GM18868 (cell line): ENCODE results near the gene ALDH4A1.

Source experiments
- ATAC-seq: cut with Tn5 transposase; IDR thresholded peaks from one replicate; pipeline ENCODE4 v1.9.1; 2021; ENCODE audit warnings: mild to moderate bottlenecking, moderate library complexity; ENCODE audit not compliant: unreplicated experiment

Gene ALDH4A1, protein sequence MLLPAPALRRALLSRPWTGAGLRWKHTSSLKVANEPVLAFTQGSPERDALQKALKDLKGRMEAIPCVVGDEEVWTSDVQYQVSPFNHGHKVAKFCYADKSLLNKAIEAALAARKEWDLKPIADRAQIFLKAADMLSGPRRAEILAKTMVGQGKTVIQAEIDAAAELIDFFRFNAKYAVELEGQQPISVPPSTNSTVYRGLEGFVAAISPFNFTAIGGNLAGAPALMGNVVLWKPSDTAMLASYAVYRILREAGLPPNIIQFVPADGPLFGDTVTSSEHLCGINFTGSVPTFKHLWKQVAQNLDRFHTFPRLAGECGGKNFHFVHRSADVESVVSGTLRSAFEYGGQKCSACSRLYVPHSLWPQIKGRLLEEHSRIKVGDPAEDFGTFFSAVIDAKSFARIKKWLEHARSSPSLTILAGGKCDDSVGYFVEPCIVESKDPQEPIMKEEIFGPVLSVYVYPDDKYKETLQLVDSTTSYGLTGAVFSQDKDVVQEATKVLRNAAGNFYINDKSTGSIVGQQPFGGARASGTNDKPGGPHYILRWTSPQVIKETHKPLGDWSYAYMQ

DNA sequence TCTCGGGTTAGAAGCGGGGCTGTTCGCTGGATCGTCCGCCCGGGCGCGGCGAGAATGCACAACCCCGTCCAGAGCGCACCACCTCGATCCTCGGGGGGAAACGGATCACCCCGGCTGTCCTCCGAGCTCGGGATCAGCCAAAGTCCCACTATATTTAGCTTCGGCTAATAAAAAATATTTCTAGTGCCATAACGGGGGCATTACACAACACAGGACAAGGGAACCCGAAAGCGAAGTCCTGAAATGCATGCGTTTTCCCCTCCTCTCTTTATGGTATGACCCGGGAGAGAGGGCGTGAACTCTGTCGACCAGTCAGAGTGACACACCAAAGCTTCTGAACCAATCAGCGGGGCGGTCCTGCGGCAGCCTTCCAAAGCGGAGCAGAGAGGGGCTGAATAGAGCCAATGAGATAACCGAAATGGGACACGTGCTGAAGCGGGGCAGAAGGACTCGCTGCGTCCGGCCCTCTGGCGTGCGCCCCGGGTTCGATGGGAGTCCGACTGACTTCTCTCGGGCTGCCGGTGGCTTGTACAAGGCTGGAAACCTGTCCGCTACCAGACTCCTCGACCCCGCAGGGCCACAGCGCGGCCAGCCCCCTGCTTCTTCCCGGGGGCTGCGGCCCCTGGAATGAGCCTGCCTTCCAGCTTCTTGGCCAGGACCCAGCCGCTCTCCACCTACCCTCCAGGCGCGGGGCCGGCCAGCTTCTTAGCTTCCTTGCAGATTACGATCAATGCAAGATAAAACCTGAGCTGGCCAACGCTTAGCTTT, at the start of gene ALDH4A1:
ALDH4A1 (minus strand) TSS at position 33 of the 768 bp plus-strand sequence; CDS start at position 1, 32 bp downstream.
- ATAC-seq, result peak; percentile 94

DNA sequence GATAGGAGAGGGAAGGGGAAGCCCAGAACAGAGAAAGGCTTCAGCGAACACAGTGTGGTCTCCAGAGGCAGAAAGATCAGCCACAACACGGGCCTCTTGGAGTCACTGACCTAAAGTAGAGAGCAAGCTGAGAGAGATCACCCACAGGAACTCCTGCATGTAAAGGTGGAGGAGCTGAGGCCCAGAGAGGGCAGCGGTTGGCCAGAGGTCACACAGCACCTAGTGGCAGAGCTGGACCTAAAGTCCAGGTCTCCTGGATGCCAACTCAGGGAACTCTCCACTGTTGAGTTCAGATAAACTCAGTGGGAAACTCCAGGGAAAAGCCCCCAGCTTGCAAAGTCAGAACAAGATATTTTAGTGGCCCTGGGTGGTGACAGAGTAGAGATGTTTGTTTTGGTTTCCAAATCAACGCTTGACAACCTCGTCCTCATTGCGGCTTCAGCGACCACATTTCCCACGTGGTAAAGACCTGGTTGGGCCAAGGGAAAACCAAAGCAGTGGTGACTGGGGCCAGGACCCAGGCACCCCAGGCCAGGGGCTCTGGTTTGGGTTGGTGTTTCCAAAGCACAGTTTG, 49.5 kb upstream of the ALDH4A1 start:
- peak; percentile 49 for ATAC-seq

DNA sequence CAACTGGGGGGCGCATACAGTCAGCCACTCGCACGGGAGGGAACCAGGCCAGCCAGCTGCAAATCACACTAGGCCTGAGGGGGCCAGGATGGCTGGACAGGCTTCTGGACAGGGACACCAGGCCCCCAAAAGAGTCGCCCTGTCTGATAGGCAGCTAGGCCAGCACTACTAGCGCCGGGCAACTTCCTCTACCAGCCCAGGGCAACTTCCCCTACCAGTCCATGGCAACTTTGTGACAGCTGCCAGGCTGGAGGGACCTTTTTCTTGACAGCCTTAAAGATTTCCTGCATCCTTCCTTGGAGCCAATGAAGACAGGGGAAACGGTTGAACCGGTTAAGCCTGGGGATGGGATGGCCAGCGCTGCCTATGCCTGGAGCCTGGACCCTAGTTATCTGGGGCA, 49.1 kb upstream of the ALDH4A1 start:
- ATAC-seq, result no peak

DNA sequence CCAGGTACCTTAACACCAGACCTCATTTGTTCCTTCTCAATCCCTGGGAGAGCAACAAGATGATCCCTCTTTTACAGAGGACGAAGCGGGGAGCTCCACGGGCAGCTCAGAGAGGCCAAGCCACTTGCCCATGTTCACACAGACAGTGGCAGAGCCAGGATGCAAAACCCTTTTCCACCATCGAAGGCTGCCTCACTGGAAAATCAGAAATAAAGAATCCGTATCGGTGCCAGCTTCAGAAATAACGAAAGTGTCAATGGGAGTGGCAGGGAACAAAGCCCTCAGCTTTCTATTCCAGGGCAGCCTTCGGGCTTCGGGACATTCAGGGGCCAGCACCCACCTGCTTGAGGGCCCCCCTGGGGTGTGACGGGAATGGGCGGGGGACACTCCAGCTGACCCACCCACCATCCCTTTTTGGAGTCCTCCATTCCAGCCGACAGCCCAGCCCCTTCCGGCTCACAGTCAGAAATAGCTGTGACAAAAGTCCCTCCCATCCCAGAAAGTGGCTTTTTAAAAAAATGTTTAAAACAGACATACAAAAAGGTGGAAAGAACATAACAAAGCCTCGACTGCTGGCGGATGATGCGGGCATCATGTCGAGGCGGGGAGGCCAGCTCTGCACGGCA, 48.2 kb upstream of the ALDH4A1 start:
- no peak for ATAC-seq

DNA sequence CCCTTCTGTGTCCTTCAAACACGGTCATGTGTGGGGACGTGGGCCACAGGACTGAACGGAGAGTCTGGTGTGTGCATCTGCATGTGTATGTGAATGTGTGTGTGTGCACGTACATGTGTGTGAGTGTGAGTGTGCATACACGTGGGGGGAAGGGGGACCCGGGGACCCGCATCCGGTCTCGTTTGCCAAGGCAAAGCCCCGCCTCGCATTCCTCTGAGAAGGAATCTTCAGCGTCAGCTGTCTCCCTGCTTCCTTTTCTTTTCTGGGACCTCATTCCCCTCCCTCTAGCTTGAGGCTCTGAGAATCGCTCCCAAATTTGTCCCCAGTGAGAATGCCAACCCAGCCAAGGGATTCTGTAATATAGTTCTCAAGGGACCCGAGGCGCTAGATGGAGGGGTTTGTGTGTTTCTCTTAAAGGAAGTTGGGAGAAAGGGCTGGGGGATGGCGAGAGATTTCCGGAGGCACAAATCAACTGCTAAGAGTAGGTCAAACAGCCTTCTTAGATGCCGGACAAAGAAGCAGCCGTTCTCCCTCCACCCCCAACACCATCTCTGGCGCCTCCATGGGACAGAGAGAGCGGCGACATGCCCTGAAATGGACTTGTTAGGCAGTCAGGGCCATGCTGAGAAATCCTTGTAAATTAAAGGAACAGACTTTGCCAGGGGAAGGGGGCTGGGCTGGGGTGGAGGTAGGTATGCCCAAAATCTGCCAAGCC, 47.5 kb upstream of the ALDH4A1 start:
- ATAC-seq, result no peak

DNA sequence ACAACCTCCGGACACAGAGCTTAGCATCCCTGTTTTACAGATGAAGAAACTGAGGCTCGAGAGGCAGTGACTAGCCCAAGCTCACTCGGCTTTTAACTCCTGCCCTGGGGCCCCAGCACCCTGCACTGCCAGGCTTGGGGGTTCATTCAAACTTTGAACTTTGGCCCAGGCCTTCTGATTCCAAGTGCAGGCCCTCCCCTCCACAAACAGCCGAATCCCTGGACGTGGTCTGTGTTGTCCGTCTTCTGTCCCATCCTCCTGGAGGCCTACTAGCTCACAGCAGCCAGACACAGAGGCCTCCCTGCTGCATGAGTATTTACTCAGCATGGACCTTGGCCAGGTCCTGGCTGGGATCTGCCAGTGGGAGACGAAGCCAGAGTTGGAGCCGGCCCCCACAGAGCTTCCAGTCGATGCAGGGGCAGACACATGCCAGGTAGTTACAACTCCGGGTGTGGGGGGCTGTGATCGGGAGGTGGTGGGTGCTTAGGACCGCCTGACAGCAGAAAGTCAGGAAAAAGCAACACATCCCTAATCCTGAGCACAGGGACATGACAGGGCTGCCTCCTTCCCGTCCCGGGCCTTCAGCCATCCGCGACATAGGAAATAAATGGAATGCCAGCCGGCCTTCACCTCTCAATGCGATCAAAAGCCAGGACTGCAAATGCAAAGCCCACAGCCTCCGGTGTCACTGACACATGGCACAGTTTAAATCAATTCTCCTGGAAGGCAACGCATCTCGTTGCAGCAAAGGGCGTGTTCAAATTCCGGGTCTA, 46.7 kb upstream of the ALDH4A1 start:
- no peak for ATAC-seq

DNA sequence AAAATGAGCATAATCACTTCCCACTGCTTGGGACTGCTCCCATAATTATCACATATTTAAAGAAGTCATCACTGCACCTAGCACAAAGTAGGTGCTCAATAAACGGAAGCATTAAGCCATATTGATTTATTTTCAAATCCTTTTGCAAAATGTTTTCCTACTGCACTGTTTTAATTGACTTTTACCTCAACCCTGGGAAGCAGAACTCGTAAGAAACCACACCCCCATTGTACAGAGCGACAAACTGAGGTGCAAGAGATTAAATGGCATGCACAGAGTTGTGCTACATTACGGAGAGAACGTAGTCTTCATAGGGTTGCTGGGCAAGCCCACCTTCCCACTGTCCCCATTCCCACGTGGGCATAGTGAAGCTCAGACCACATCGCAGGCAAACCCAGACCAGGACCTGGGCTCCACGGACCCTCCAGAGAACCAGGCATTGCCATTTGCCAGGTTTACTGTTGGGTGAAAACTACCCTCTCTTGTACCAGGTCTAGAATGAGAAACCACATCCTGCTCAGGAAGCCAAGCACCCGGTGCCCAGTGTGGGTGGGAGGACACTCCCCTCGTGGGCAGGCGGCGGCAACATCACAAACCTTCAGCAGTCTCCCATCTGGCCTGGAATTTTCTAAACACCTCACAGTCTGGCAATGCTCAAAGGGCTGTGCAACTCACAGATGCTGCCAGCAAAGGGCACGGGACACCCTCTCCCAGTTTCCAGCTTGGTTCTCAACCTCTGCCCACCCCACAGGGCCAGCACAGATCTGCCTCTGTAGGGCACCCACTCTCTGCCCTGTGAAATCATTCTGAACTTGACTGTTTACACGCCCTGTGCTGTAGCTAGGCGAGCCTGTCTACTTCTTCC, 45.9 kb upstream of the ALDH4A1 start:
- ATAC-seq, result no peak

DNA sequence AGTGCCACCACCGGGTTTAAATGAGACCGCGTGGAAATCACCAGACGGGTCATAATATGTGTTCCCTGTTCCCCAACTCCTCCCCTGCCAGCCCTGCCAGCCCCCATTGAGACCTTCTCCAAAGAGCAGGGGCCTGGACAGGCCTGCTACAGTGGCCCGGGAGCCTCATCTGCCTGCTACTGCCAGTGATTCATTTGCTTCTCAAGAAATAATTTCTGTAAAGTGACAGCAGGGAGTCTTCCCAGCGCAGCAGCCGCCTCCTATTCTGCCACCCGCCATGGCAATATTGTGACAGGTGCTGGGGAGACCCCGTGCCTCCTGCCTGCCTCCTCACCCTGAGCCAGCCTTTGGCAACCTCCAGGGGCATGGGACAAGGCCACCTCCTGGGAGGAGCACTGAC, 45.2 kb upstream of the ALDH4A1 start:
- no peak for ATAC-seq

DNA sequence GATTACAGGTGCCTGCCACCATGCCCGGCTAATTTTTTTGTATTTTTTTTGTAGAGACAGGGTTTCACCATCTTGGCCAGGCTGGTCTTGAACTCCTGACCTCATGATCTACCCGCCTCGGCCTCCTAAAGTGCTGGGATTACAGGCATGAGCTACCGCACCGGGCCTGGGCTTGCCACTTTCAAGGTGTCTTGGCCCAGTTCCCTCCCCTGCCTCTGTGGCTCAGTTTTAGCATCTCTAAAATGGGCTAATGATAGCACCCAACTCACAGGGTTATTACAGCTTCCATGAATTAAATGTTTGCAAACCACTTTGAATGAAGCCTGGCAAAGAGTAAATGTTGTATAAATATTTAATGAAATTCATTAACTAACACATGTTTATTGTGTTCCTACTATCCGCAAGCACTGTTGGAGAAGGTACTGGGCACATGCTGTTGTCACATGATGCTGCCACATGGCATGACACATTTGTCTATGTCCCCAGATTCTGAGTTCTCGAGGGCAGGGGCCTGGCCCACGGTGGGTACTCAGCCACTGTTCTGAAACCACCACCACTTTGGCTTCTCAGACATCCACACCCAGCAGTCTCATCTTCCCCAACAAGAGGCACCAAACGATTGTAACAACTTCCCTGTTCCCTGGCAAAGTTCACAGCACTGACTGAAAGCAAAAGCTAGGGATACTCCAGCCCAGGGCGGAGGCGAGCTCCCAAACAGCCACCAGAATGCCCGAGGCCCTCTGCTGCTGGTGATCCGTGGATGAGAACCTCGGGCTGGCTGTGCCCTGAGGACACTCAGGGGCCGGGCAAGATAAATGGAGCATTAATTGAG, 44.4 kb upstream of the ALDH4A1 start:
- ATAC-seq, result no peak

DNA sequence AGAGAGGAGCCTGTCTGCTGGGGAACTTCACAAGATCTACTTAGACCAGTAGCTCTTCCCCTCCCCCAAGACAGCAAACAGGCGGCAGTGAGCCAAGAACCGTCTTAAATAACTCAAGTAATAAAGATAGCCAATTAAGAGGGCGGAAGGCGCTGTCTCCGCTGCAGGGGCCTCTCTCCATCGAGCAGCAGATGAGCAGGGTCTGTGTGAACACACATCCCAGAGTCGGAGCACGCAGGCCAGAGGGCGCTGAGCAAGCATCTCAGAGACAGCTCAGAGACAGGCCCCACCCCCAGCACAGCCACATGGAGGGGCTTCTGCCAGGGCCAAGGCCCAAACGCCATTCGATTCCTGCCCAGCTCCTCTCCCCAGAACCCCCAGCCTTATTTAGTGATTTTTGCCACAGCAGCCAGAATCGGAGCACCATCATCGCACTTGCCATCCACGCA, 43.1 kb upstream of the ALDH4A1 start:
- ATAC-seq, result no peak

DNA sequence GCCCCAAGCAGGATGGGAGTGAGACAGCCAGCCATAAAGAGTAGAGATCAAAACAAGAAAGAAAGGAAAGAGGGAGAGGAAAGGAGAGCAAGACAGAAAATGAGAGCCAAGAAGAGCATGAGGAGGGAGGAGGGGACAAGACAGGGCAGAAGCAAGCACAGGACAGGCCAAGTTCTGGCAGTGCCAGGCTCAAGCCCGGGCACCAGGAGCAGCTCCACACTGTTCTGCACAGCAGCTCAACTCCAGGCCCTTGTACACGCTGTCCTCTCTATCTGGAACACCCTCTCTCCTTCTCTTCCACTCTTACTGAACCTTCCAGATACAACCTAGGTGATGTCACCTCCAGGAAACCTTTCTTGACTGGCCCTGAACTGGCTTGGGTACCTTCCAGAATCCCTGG, 42.5 kb upstream of the ALDH4A1 start:
- ATAC-seq, result no peak

DNA sequence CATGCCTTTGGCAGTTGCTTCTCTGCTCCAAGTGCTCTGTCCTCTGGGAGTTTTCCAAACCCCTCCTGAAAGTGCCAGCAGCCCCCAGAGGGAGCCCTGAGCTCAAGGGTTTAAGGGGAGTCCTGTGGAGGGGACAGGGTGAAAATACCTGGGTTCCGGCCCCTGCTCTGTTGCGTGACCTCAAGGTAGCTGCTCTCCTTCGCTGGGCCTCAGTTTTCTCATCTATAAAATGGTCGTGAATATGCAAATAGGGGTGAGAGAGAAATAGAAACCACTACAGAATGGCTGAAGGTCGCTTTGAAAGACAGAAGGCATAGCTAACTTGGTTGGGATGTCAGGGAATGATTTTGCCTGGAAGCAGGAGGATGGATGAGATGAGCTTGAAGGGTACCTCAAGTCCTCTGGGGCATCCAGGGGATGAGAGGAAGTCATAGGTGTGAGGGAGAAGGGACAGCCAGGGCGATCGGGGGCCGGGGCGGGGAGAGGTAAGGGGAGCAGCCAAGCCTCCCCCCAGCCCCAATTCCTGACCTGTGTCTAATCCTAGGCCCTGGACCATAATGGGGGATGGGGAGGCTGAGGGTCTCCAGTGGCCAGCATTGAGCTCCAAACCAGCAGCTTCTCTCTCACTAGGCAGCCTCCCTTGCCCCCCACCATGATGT, 41.7 kb upstream of the ALDH4A1 start:
- ATAC-seq, result no peak

DNA sequence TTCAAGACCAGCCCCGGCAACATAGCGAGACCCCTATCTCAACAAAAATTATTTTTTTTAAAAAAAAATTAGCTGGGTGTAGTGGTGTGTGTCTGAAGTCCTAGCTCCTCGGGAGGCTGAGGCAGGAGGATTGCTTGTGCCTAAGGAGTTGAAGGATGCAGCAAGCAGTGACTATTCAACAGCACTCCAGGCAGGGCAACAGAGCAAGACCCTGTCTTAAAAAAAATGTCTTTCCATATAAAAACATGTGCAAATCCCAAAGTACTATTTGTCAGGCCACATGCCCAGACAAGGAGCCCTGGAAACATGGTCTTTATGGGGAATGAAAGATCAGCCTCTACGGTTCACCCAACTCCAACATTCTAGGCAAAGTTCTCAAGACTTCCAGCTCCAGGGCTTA, 40.8 kb upstream of the ALDH4A1 start:
- no peak for ATAC-seq

DNA sequence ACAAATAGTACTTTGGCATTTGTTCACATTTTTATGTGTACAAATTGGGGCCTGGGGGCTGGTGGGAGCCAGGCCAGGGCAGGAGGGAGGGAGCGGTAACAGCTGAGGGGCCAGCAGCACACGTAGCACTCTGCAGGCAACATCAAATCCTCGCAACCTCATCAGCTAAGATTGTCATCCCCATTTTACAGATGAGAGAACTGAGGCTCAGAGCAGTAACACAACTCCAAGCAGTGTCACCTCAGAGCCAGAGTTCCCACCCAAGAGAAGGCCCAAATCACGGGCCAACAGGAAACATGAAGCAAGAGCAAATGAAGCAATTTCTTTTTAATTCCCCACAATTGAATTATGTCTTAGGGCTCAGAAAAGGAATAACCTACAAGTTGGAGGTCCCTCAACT, 40.0 kb upstream of the ALDH4A1 start:
- no peak for ATAC-seq

DNA sequence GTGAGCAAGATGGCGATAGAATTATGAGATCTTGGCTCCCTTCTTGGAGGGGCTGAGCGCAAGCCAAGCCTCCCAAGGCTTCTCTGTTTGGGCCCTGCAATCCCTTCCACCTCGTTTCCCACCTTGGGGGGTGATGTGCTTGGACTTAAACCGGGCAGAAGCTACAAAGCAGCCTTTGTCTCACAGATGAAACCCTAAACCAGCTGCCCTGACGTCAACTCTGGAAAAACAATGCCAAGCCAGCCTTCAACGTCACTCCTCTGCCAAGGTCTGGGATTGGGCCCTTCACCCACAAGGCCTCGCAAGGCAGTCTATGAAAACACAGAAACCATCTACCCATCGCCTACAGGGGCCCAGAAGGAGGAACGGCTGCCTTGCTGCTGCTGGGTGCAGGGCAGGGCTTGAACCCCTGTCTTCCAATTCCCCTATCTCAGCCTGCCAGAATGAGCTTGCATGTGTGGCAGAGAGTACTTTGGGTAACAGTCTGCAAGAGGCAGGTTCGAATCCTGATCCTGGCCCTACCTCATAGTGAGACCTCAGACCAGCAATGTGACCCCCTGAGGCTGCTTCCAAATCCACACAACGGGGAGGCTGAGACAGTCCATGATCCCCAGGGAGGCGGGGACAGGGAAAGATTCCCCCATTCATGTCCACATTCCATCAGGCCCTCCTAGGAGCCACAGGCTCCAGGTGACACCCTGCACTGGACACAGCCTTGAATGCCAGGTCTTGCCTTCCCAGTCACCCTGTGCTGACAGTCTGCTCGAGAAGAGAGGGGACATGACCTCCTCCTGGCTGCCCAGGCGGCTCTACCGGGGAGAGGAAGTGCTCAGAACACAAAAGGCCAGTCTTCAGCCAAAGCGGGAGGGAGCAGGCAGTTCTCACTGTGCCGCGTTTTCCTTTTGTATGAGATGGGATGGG, 39.1 kb upstream of the ALDH4A1 start:
- ATAC-seq, result no peak

DNA sequence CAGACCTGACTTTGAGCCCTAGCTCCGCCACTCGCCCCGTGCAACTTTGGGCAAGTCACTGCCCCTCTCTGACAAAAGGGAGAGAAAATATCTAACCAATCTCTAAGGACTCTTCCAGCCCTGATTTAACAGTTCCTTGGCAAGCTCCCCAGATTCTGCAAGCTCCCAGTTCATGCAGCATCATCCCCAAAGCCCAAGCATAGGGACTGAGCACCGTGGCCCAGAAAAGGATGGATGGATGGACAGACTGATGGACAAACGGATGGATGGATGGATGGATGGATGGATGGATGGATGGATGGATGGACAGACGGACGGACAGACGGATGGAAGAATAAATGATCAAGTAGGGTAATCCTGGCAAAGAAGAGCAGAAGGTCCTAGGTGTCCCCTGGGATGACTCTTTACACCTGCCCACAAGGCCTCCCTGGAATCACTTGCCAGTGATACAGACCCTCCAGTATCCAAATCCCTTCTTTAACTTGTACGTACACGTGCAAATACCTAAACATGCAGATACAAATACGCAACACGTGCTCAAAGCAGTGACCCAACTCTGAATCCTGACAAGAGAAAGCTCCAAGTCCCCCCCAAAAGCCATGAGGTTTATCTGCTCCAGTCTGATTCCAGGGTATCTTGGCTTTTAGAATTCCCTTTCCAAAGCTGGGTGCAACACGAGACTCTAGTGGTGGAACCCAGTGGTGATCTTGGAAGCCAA, 38.1 kb upstream of the ALDH4A1 start:
- no peak for ATAC-seq
